Activated CD4-positive, alpha-beta memory T cell treated with anti-CD3 and anti-CD28 coated beads for 36 hours (primary cell): ENCODE measurements around the gene PTPN7. TPM values are rescaled to one million over a fixed set of nuclear protein-coding genes. Genes with fewer than 3 reads are reported as not detected.
"Not testable (repeated sequence)": the region's sequence is repeated elsewhere in the genome, so short reads cannot be mapped to it uniquely, and the experiment has no call there.

Source experiments
- CTCF ChIA-PET: fragments of 350-600 bp; sonication (Branson Sonifier 250); formaldehyde crosslinking; loops from one replicate; lab custom pipeline; 2021; ENCODE audit warnings: antibody characterized with exemption, inconsistent platforms; lab: Charles Lee
- POLR2A ChIA-PET: fragments of 350-600 bp; sonication (Branson Sonifier 250); formaldehyde crosslinking; loops from one replicate; lab custom pipeline; 2021; ENCODE audit warnings: antibody characterized with exemption; lab: Charles Lee
- DNase-seq: peaks from one replicate; pipeline ENCODE4 v3.0.0-alpha.2; 2020
- H3K27ac Mint-ChIP-seq: one replicate; pipeline ENCODE4 v1.8.0; 2021; ENCODE audit warnings: mixed read lengths
- H3K27me3 Mint-ChIP-seq: one replicate; pipeline ENCODE4 v1.8.0; 2021; ENCODE audit warnings: mixed read lengths
- H3K36me3 Mint-ChIP-seq: one replicate; pipeline ENCODE4 v1.8.0; 2021; ENCODE audit warnings: mixed read lengths
- H3K4me1 Mint-ChIP-seq: one replicate; pipeline ENCODE4 v1.8.0; 2021; ENCODE audit warnings: low read depth, mixed read lengths
- H3K4me3 Mint-ChIP-seq: one replicate; pipeline ENCODE4 v1.8.0; 2021; ENCODE audit warnings: mild to moderate bottlenecking, mixed read lengths
- H3K9me3 Mint-ChIP-seq: one replicate; pipeline ENCODE4 v1.8.0; 2021; ENCODE audit warnings: mixed read lengths
- intact Hi-C: fragments of 100-400 bp; cut with micrococcal nuclease; formaldehyde crosslinking; loops from one replicate; pipeline ENCODE4 v1.15.1; 2023
- total RNA-seq, 2 experiments: library from RNA; stranded (reverse); gene quantifications; one replicate each; pipeline ENCODE4 v1.2.3, GENCODE V29; 2021

PTPN7 gene
- total RNA-seq, 2 experiments from 2014 or later = 197 to 199 TPM

DNA sequence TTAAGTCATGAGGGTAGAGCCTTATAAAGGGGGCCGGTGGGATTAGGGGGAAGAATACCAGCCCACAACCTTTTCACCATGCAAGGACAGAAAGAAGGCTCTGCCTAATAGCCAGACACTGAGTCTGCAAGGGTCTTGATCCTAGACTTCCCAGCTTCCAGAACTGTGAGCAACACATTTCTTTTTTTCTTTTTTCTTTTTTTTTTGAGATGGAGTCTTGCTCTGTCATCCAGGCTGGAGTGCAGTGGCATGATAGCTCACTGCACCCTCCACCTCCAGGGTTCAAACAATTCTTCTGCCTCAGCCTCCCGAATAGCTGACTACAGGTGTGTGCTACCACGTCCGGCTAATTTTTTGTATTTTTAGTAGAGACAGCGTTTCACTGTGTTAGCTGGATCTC is 14.1 kb downstream of the PTPN7 start:
- H3K4me3 Mint-ChIP-seq = no peak overlapping the region
- no peak overlapping the region for H3K27ac Mint-ChIP-seq
- no peaks in the 10 kb centered on the region for H3K9me3 Mint-ChIP-seq
- POLR2A ChIA-PET = interaction anchor here (4.6 to 8.2 kb wide), 2 partner anchors 9 to 15 kb away, joined by 23 to 57 read pairs; partner anchors contain the start of gene PTPN7
- CTCF ChIA-PET = interaction anchor here (0.7 to 3.0 kb wide), 3 partner anchors 9 to 14 kb away, joined by 3 to 17 read pairs (median 15); partner anchors contain the start of gene PTPN7
- H3K36me3 Mint-ChIP-seq = peaks cover 34% of the 10 kb centered on the region
- H3K4me1 Mint-ChIP-seq = peaks cover 35% of the 10 kb centered on the region
- no peak for DNase-seq
- intact Hi-C loops = no loop called here
- no peaks in the 10 kb centered on the region for H3K27me3 Mint-ChIP-seq

DNA sequence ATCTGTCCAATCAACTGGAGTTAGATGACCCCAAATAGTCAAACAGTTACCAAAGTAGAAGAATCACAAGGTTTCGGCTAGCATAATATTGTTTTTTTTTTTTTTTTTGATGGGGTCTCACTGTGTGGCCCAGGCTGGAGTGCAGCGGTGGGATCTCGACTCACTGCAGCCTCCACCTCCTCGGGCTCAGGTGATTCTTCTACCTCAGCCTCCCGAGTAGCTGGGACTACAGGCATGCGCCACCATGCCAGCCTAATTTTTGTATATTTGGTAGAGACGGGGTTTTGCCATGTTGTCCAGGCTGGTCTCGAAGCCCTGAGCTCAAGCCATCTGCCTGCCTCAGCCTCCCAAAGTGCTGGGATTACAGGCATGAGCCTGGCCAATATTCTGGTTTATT is 14.7 kb downstream of the PTPN7 start:
- ChIA-PET CTCF (interaction anchor here (2.5 kb wide), 1 partner anchor 10 kb away, joined by 17 read pairs; no protein-coding TSS in a partner anchor), POLR2A (interaction anchor here (4.6 to 8.2 kb wide), 2 partner anchors 10 to 15 kb away, joined by 23 to 57 read pairs; partner anchors contain the start of gene PTPN7)
- intact Hi-C loops = loop anchor here (1.0 kb wide), 1 partner anchor 15 kb away; the partner anchor contains the start of gene PTPN7
- Mint-ChIP-seq H3K27ac (peak overlapping the region; percentile 78), H3K36me3 (peaks cover 29% of the 10 kb centered on the region), H3K4me3 (peak overlapping the region; percentile 71), H3K4me1 (peaks cover 35% of the 10 kb centered on the region)
- not testable (repeated sequence) for DNase-seq, H3K27me3 Mint-ChIP-seq, H3K9me3 Mint-ChIP-seq

DNA sequence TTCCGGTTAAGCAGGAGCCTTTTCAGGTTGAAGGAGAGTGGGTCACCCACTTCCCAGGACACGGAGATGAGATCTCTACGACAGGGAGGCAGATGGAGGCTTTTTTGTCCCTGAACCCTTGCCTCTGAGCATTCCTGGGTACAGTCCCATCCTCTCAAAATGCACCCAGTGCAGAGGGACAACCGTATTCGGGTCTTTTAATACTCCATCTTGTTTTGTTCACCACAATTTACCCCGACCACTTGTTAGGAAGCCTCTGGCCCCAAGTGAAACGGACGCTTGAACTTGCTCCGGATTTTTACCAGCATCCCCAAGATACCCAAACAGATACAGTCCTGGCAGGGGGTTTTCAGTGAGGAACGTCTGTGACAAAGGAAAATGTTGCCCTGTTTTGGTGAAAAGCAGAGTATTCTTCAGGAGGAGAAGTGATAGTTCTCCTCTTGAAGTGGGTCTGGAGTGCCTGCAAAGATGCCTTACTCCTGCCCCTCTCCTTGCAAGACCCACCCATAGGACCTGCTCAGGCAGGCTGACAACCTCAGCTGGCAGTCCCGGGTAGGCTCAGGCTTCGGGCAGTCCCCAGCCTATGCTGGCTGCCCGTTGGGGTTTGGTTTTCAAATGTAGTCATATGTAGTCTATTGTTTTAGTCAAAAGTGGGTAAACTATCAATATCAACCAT is 15.2 kb downstream of the PTPN7 start:
- peak overlapping the region; percentile 78 for H3K27ac Mint-ChIP-seq
- intact Hi-C loops = loop anchor here (1.0 kb wide), 1 partner anchor 15 kb away; the partner anchor contains the start of gene PTPN7
- H3K4me1 Mint-ChIP-seq = peaks cover 33% of the 10 kb centered on the region
- ChIA-PET POLR2A (interaction anchor here (4.6 to 8.2 kb wide), 2 partner anchors 10 to 16 kb away, joined by 23 to 57 read pairs; partner anchors contain the start of gene PTPN7), CTCF (interaction anchor here (1.9 to 2.8 kb wide), 3 partner anchors 10 to 145 kb away, joined by 5 to 17 read pairs (median 15); no protein-coding TSS in a partner anchor)
- H3K36me3 Mint-ChIP-seq = peaks cover 24% of the 10 kb centered on the region
- peak overlapping the region; percentile 71 for H3K4me3 Mint-ChIP-seq
- no peaks in the 10 kb centered on the region for H3K27me3 Mint-ChIP-seq
- H3K9me3 Mint-ChIP-seq = no peaks in the 10 kb centered on the region
- DNase-seq = peak; percentile 72

- peak; percentile 77 for DNase-seq
- H3K4me3 Mint-ChIP-seq = peak within 1 kb of the TSS; percentile 89
- no peaks in the 10 kb centered on the region for H3K27me3 Mint-ChIP-seq
- H3K4me1 Mint-ChIP-seq = peaks cover 33% of the 10 kb centered on the region
- H3K36me3 Mint-ChIP-seq = peaks cover 20% of the 10 kb centered on the region
- peak within 1 kb of the TSS; percentile 80 for H3K27ac Mint-ChIP-seq
- no peaks in the 10 kb centered on the region for H3K9me3 Mint-ChIP-seq
- ChIA-PET CTCF (interaction anchor here (1.9 to 2.8 kb wide), 3 partner anchors 10 to 145 kb away, joined by 5 to 21 read pairs (median 15); no protein-coding TSS in a partner anchor), POLR2A (interaction anchor here (4.6 to 8.2 kb wide), 2 partner anchors 11 to 17 kb away, joined by 23 to 57 read pairs; partner anchors contain the start of gene PTPN7)
- intact Hi-C loops = loop anchor here (1.0 kb wide), 1 partner anchor 16 kb away; the partner anchor contains the start of gene PTPN7
Measured at GRCh38 chr1:202144402-202145067, 15.9 kb downstream of the PTPN7 start, which contains the start of gene ARL8A. Gene ARL8A (minus strand): TSS chr1:202144737. CDS start chr1:202144572, 165 bp downstream.

- Mint-ChIP-seq H3K4me1 (peaks cover 33% of the 10 kb centered on the region), H3K27me3 (no peaks in the 10 kb centered on the region), H3K36me3 (peaks cover 15% of the 10 kb centered on the region), H3K27ac (peak overlapping the region; percentile 80), H3K4me3 (peak overlapping the region; percentile 89), H3K9me3 (no peaks in the 10 kb centered on the region)
- ChIA-PET CTCF (interaction anchor here (1.5 to 2.8 kb wide), 5 partner anchors 9 to 144 kb away, joined by 3 to 21 read pairs (median 15); partner anchors contain the start of gene PTPN7), POLR2A (interaction anchor here (1.0 to 8.2 kb wide), 4 partner anchors 11 to 188 kb away, joined by 3 to 57 read pairs (median 13); partner anchors contain the start of genes PTPN7 and TIMM17A)
- intact Hi-C loops = no loop called here
- DNase-seq = peak; percentile 50
Measured at GRCh38 chr1:202143768-202144401, 16.5 kb downstream of the PTPN7 start.

DNA sequence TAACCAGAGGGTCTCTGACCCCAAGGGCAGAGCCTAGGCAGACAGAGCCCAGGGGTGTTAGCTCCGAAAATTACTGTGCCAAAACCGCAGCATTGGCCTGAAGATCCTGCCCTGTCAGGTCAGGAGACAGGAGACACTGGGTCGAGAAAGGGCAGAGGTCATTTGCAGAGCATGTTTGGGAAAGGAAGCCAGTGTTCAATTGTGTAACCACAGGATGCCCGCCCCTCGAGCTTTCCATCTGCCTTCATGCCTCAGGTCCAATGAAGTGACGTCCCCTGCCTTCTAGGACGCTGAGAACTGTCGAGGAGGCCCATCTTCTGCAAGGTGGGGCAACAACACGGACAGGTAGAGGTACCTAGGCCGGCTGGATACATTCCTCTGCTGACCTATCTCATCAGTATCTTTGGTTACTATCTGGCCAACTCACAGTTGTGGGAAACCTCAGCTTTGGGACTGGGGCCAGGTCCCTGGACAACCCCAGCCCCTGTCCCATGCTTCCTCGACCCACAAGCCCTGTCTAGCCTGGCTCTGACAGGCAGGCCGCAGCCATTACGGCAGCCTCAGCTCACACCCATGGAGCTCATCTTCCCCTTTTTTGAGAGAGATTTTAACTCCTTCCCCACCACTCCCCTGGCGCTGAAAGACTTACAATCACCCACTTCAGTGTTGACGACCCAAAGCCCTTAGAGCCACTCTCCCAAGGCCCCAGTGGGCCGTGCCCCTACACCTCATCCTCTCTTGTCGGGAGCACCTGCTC is 17.2 kb downstream of the PTPN7 start:
- CTCF ChIA-PET = interaction anchor here (0.9 to 2.8 kb wide), 8 partner anchors 9 to 248 kb away, joined by 3 to 21 read pairs (median 5); partner anchors contain the start of gene PTPN7
- no peaks in the 10 kb centered on the region for H3K27me3 Mint-ChIP-seq
- H3K4me1 Mint-ChIP-seq = peaks cover 33% of the 10 kb centered on the region
- DNase-seq = peak; percentile 43
- peaks cover 10% of the 10 kb centered on the region for H3K36me3 Mint-ChIP-seq
- peak overlapping the region; percentile 80 for H3K27ac Mint-ChIP-seq
- peak overlapping the region; percentile 89 for H3K4me3 Mint-ChIP-seq
- POLR2A ChIA-PET = interaction anchor here (1.0 to 8.2 kb wide), 3 partner anchors 11 to 188 kb away, joined by 3 to 57 read pairs (median 3); partner anchors contain the start of genes PTPN7 and TIMM17A
- intact Hi-C loops = no loop called here
- no peaks in the 10 kb centered on the region for H3K9me3 Mint-ChIP-seq

DNA sequence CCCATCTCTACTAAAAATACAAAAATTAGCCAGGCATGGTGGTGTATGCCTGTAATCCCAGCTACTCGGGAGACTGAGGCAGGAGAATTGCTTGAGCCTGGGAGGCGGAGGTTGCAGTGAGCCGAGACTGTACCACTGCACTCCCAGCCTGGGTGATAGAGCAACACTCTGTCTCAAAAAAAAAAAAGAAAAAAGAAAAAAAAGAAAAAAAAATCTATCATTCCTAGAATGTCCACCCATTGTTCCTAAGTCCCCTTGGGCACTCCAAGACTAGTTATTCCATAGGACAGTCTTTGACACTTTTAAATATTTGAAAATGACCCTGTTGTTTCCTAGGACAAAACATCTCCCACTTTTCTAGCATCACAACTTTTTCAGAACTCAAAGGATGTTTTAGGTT is 18.9 kb downstream of the PTPN7 start:
- H3K9me3 Mint-ChIP-seq, POLR2A ChIA-PET, CTCF ChIA-PET, H3K4me3 Mint-ChIP-seq, intact Hi-C loops, H3K27me3 Mint-ChIP-seq, H3K27ac Mint-ChIP-seq, DNase-seq, H3K36me3 Mint-ChIP-seq: not testable (repeated sequence)
- peaks cover 33% of the 10 kb centered on the region for H3K4me1 Mint-ChIP-seq

- H3K4me1 Mint-ChIP-seq = peaks cover 33% of the 10 kb centered on the region
- no peak for DNase-seq
- no peaks in the 10 kb centered on the region for H3K27me3 Mint-ChIP-seq
- no peak overlapping the region for H3K27ac Mint-ChIP-seq
- peaks cover 3% of the 10 kb centered on the region for H3K36me3 Mint-ChIP-seq
- H3K4me3 Mint-ChIP-seq = no peak overlapping the region
- ChIA-PET CTCF (no interaction called here), POLR2A (no interaction called here)
- H3K9me3 Mint-ChIP-seq = no peaks in the 10 kb centered on the region
- intact Hi-C loops = no loop called here
Measured at GRCh38 chr1:202140833-202141232, 19.6 kb downstream of the PTPN7 start.

- CTCF ChIA-PET = interaction anchor here (0.7 to 4.7 kb wide), 30 partner anchors 9 to 261 kb away, joined by 3 to 53 read pairs (median 5); partner anchors contain the start of genes ARL8A, ELF3, PTPN7 and RNPEP
- no peaks in the 10 kb centered on the region for H3K27me3 Mint-ChIP-seq
- POLR2A ChIA-PET = interaction anchor here (1.3 kb wide), 1 partner anchor 242 kb away, joined by 3 read pairs; no protein-coding TSS in a partner anchor
- intact Hi-C loops = loop anchor here (2.0 to 5.0 kb wide), 2 partner anchors 126 to 238 kb away; no protein-coding TSS in a partner anchor
- DNase-seq = peak; percentile 62
- H3K4me1 Mint-ChIP-seq = no peaks in the 10 kb centered on the region
- peaks cover 3% of the 10 kb centered on the region for H3K36me3 Mint-ChIP-seq
- H3K9me3 Mint-ChIP-seq = no peaks in the 10 kb centered on the region
- H3K27ac Mint-ChIP-seq = no peak overlapping the region
- H3K4me3 Mint-ChIP-seq = no peak overlapping the region
Measured at GRCh38 chr1:202135221-202135721, 25.1 kb downstream of the PTPN7 start.

- Mint-ChIP-seq H3K36me3 (peaks cover 3% of the 10 kb centered on the region), H3K4me1 (no peaks in the 10 kb centered on the region), H3K4me3 (no peak overlapping the region), H3K27me3 (no peaks in the 10 kb centered on the region), H3K9me3 (no peaks in the 10 kb centered on the region), H3K27ac (no peak overlapping the region)
- ChIA-PET POLR2A (interaction anchor here (1.3 kb wide), 1 partner anchor 241 kb away, joined by 3 read pairs; no protein-coding TSS in a partner anchor), CTCF (interaction anchor here (0.8 to 4.7 kb wide), 20 partner anchors 9 to 261 kb away, joined by 3 to 53 read pairs (median 5); partner anchors contain the start of genes ARL8A, PTPN7 and RNPEP)
- no peak for DNase-seq
- intact Hi-C loops = loop anchor here (2.0 to 5.0 kb wide), 2 partner anchors 126 to 237 kb away; no protein-coding TSS in a partner anchor
Measured at GRCh38 chr1:202134645-202135172, 25.7 kb downstream of the PTPN7 start.
